Brain microvascular endothelial cell (primary cell): Measurements from ENCODE around the gene CDCA4.

Source experiments
- DNase-seq: peaks from one replicate; pipeline ENCODE4 v3.0.0-alpha.2; 2020
- H3K27ac ChIP-seq: fragments of 250-450 bp; sonication (Bioruptor Pico); 2 replicates; pipeline ENCODE4 v1.5.1; 2020; ENCODE audit warnings: mild to moderate bottlenecking, moderate library complexity
- H3K27me3 ChIP-seq: fragments of 250-450 bp; sonication (Bioruptor Pico); replicated peaks from 2 replicates; pipeline ENCODE4 v1.5.1; 2020; ENCODE audit warnings: mild to moderate bottlenecking
- H3K36me3 ChIP-seq: fragments of 250-450 bp; sonication (Bioruptor Pico); replicated peaks from 2 replicates; pipeline ENCODE4 v1.5.1; 2020; ENCODE audit warnings: mild to moderate bottlenecking
- H3K4me3 ChIP-seq: 2 replicates; pipeline ENCODE4 v1.5.1; 2011; ENCODE audit warnings: low read depth, mild to moderate bottlenecking, control low read depth, low read length, moderate library complexity
- CTCF ChIP-seq: IDR thresholded peaks from 2 replicates; pipeline ENCODE4 v1.5.1; 2011; ENCODE audit warnings: low read depth, mild to moderate bottlenecking, moderate library complexity, low read length, control low read depth, inconsistent platforms; ENCODE audit errors: missing control alignments
- in situ Hi-C: cut with HindIII; loops from 2 replicates; pipeline ENCODE4 v1.10.0; 2017; ENCODE audit warnings: low sequenced_read_pairs, low pct_ligation_motif_present

The CDCA4 gene

GRCh38 chr14:104968153-104968527 lies 52.7 kb downstream of the CDCA4 start:
- no peak for DNase-seq
- no peak for TF ChIP-seq CTCF
- Histone ChIP-seq H3K36me3 (no peaks in the 10 kb centered on the region), H3K27me3 (no peaks in the 10 kb centered on the region), H3K4me3 (peak overlapping the region; percentile 39), H3K27ac (no peak overlapping the region)
- in situ Hi-C loops, result no loop called here

- Histone ChIP-seq H3K36me3 (no peaks in the 10 kb centered on the region), H3K27ac (no peak overlapping the region), H3K27me3 (no peaks in the 10 kb centered on the region), H3K4me3 (peak overlapping the region; percentile 39)
- in situ Hi-C loops, result no loop called here
- DNase-seq, result no peak
- no peak for TF ChIP-seq CTCF
These were observed 53.3 kb downstream of the CDCA4 start for GRCh38 chr14:104967386-104968152.

- Histone ChIP-seq H3K36me3 (no peaks in the 10 kb centered on the region), H3K27ac (no peak overlapping the region), H3K27me3 (no peaks in the 10 kb centered on the region), H3K4me3 (no peak overlapping the region)
- in situ Hi-C loops, result no loop called here
- no peak for TF ChIP-seq CTCF
- no peak for DNase-seq
These were observed 53.9 kb downstream of the CDCA4 start for GRCh38 chr14:104966981-104967385.

- Histone ChIP-seq H3K27me3 (no peaks in the 10 kb centered on the region), H3K4me3 (no peak overlapping the region), H3K36me3 (no peaks in the 10 kb centered on the region), H3K27ac (no peak overlapping the region)
- DNase-seq, result no peak
- in situ Hi-C loops, result no loop called here
- TF ChIP-seq CTCF, result no peak
These were observed 54.5 kb downstream of the CDCA4 start for GRCh38 chr14:104966261-104966865.

GRCh38 chr14:104965561-104966231 lies 55.2 kb downstream of the CDCA4 start:
- no peaks in the 10 kb centered on the region for H3K36me3 ChIP-seq
- H3K4me3 ChIP-seq, result no peak overlapping the region
- H3K27me3 ChIP-seq, result no peaks in the 10 kb centered on the region
- in situ Hi-C loops, result no loop called here
- no peak for TF ChIP-seq CTCF
- H3K27ac ChIP-seq, result no peak overlapping the region
- no peak for DNase-seq
